IMR-90 (cell line): ENCODE results near the gene DNAH8. TPM values are rescaled to one million over a fixed set of nuclear protein-coding genes. Genes with fewer than 3 reads are reported as not detected.

Experiments used
- ATAC-seq: fragments of 200-7000 bp; cut with Tn5 transposase; 2 replicates; pipeline ENCODE4 v1.9.1; 2020; ENCODE audit warnings: low read depth, mild to moderate bottlenecking, moderate library complexity
- BruUV-seq: library from RNA; stranded (reverse); fragments of 400-500 nt; replicated peaks from 2 replicates; lab custom pipeline; 2021; lab: Mats Ljungman, UMichigan
- CTCF ChIA-PET: fragments of 300-600 bp; formaldehyde crosslinking; extraction: SDS; loops from one replicate; lab custom pipeline; 2021; ENCODE audit warnings: antibody characterized with exemption; lab: Yijun Ruan, JAX
- POLR2A ChIA-PET: fragments of 300-600 bp; sonication (Branson Sonifier 250); formaldehyde crosslinking; loops from one replicate; lab custom pipeline; 2022; ENCODE audit warnings: antibody characterized with exemption; ENCODE audit not compliant: unreplicated experiment; lab: Charles Lee
- DNase-seq: peaks from one replicate; pipeline ENCODE4 v3.0.0; 2013
- H2AFZ ChIP-seq: replicated peaks from 2 replicates; pipeline ENCODE3; 2013; ENCODE audit warnings: low read length, mild to moderate bottlenecking; ENCODE audit not compliant: poor library complexity
- H2AK5ac ChIP-seq: 2 replicates; pipeline ENCODE4 v1.6.1; 2013; ENCODE audit warnings: low read depth, low read length, inconsistent platforms
- H2AK9ac ChIP-seq: replicated peaks from 2 replicates; pipeline ENCODE3; 2013; ENCODE audit warnings: mild to moderate bottlenecking, low read depth, low read length, moderate library complexity; ENCODE audit not compliant: poor library complexity
- H2BK120ac ChIP-seq: 2 replicates; pipeline ENCODE4 v1.6.1; 2013; ENCODE audit warnings: low read depth, low read length, inconsistent platforms
- H2BK15ac ChIP-seq: 3 replicates; pipeline ENCODE4 v1.6.1; 2013; ENCODE audit warnings: low read depth, low read length, inconsistent platforms
- H2BK20ac ChIP-seq: 2 replicates; pipeline ENCODE4 v1.6.1; 2013; ENCODE audit warnings: low read depth, mild to moderate bottlenecking, inconsistent platforms, low read length, moderate library complexity
- H2BK5ac ChIP-seq: 2 replicates; pipeline ENCODE4 v1.6.1; 2013; ENCODE audit warnings: mild to moderate bottlenecking, low read depth, low read length, inconsistent platforms; ENCODE audit not compliant: poor library complexity, severe bottlenecking
- H3K14ac ChIP-seq: replicated peaks from 2 replicates; pipeline ENCODE4 v1.6.1; 2013; ENCODE audit warnings: low read depth, low read length, inconsistent platforms
- H3K18ac ChIP-seq: 2 replicates; pipeline ENCODE4 v1.6.1; 2013; ENCODE audit warnings: low read depth, low read length, control low read depth
- H3K23ac ChIP-seq: 2 replicates; pipeline ENCODE4 v1.6.1; 2013; ENCODE audit warnings: low read depth, low read length, inconsistent platforms
- H3K27ac ChIP-seq: 2 replicates; pipeline ENCODE4 v1.5.1; 2013; ENCODE audit warnings: mild to moderate bottlenecking, control low read depth, low read length; ENCODE audit not compliant: insufficient read depth
- H3K27me3 ChIP-seq: 2 replicates; pipeline ENCODE4 v1.6.1; 2013; ENCODE audit warnings: low read length; ENCODE audit not compliant: control insufficient read depth, insufficient read depth
- H3K36me3 ChIP-seq: 2 replicates; pipeline ENCODE4 v1.6.1; 2013; ENCODE audit warnings: low read length, mixed read lengths; ENCODE audit not compliant: control insufficient read depth, insufficient read depth
- H3K4ac ChIP-seq: 2 replicates; pipeline ENCODE4 v1.6.1; 2013; ENCODE audit warnings: low read depth, low read length, inconsistent platforms
- H3K4me1 ChIP-seq: 2 replicates; pipeline ENCODE4 v1.6.1; 2013; ENCODE audit warnings: low read length, mixed read lengths; ENCODE audit not compliant: control insufficient read depth, insufficient read depth
- H3K4me2 ChIP-seq: 2 replicates; pipeline ENCODE4 v1.6.1; 2013; ENCODE audit warnings: low read depth, mild to moderate bottlenecking, control low read depth, low read length, moderate library complexity
- H3K4me3 ChIP-seq: 2 replicates; pipeline ENCODE4 v1.5.1; 2013; ENCODE audit warnings: low read depth, mild to moderate bottlenecking, control low read depth, low read length, moderate library complexity; ENCODE audit not compliant: insufficient read depth
- H3K56ac ChIP-seq: 2 replicates; pipeline ENCODE4 v1.6.1; 2013; ENCODE audit warnings: low read length, inconsistent platforms; ENCODE audit not compliant: insufficient read depth; ENCODE audit errors: extremely low read depth
- H3K79me1 ChIP-seq, 2 experiments: 2 replicates each; pipeline ENCODE4 v1.6.1; 2013; ENCODE audit warnings: low read length in 2 of 2, inconsistent platforms in 1 of 2, low read depth in 1 of 2
- H3K9ac ChIP-seq: 2 replicates; pipeline ENCODE4 v1.6.1; 2013; ENCODE audit warnings: low read depth, low read length, control low read depth
- H3K9me1 ChIP-seq: 2 replicates; pipeline ENCODE4 v1.6.1; 2013; ENCODE audit warnings: low read length, inconsistent platforms; ENCODE audit not compliant: insufficient read depth
- H3K9me3 ChIP-seq: 2 replicates; pipeline ENCODE4 v1.6.1; 2013; ENCODE audit warnings: low read length; ENCODE audit not compliant: control insufficient read depth, insufficient read depth
- H4K20me1 ChIP-seq: 2 replicates; pipeline ENCODE4 v1.6.1; 2013; ENCODE audit warnings: low read length, inconsistent platforms; ENCODE audit not compliant: insufficient read depth
- H4K5ac ChIP-seq: 2 replicates; pipeline ENCODE4 v1.6.1; 2013; ENCODE audit warnings: mild to moderate bottlenecking, low read depth, low read length, control low read depth
- H4K8ac ChIP-seq, 2 experiments: 2 replicates each; pipeline ENCODE4 v1.6.1; 2013; ENCODE audit warnings: low read depth in 2 of 2, low read length in 2 of 2, control low read depth in 1 of 2, inconsistent platforms in 1 of 2
- H4K91ac ChIP-seq: 2 replicates; pipeline ENCODE4 v1.6.1; 2013; ENCODE audit warnings: low read depth, low read length, inconsistent platforms; ENCODE audit not compliant: insufficient read depth
- BHLHE40 ChIP-seq: fragments of 150-350 bp; IDR thresholded peaks from 2 replicates; pipeline ENCODE4 v1.6.1; 2016; ENCODE audit warnings: mild to moderate bottlenecking, low read depth, low read length
- FOS ChIP-seq: fragments of 150-350 bp; IDR thresholded peaks from 2 replicates; pipeline ENCODE4 v1.6.1; 2016; ENCODE audit warnings: low read depth, low read length
- MAZ ChIP-seq: IDR thresholded peaks from 2 replicates; pipeline ENCODE4 v1.6.1; 2012; ENCODE audit warnings: low read depth, mild to moderate bottlenecking, low read length, improper control_type of control experiment, moderate library complexity, borderline replicate concordance
- WGBS, 2 experiments: methylation state at CpG; one replicate each; pipeline versions ENCODE4 v1.1.5 to v1.1.7; 2013; ENCODE audit warnings: missing lambda C conversion rate in 2 of 2; ENCODE audit not compliant: insufficient read length in 1 of 2; ENCODE audit errors: extremely low coverage in 2 of 2; 5-methylcytosine and 5-hydroxymethylcytosine counted together
- dilution Hi-C: fragments of 300-500 bp; cut with HindIII; formaldehyde crosslinking; loops from one replicate; pipeline ENCODE4 v1.14.3; 2018; ENCODE audit warnings: low sequenced_read_pairs; ENCODE audit not compliant: unreplicated experiment
- in situ Hi-C: fragments of 300-500 bp; cut with MboI; formaldehyde crosslinking; loops from 3 replicates; pipeline ENCODE4 v1.14.3; 2019; ENCODE audit warnings: low sequenced_read_pairs, inconsistent platforms, mixed read lengths
- intact Hi-C: fragments of 100-400 bp; cut with micrococcal nuclease; formaldehyde crosslinking; loops from 2 replicates; pipeline ENCODE4 v1.10.0; 2022
- polyA plus RNA-seq, 3 experiments: library from polyadenylated mRNA; depleted of rRNA; stranded (reverse); fragments of >200 nt; gene quantifications; 2 replicates each; pipeline ENCODE4 v1.2.3, GENCODE V29; 2012; ENCODE audit warnings: low replicate concordance in 1 of 3
- total RNA-seq: library from RNA; depleted of rRNA; stranded (reverse); fragments of >200 nt; gene quantifications from 2 replicates; pipeline ENCODE4 v1.2.3, GENCODE V29; 2012
- TF ChIP-seq, protein P1 (sequence below): fragments of 150-350 bp; IDR thresholded peaks from 2 replicates; pipeline ENCODE4 v1.6.1; 2017; ENCODE audit warnings: mild to moderate bottlenecking, antibody characterized with exemption, low read length, low read depth

DNAH8 gene
- total and polyA plus RNA-seq, 2 of the 4 experiments (the other 2 are of a cell fraction), result not detected

DNA sequence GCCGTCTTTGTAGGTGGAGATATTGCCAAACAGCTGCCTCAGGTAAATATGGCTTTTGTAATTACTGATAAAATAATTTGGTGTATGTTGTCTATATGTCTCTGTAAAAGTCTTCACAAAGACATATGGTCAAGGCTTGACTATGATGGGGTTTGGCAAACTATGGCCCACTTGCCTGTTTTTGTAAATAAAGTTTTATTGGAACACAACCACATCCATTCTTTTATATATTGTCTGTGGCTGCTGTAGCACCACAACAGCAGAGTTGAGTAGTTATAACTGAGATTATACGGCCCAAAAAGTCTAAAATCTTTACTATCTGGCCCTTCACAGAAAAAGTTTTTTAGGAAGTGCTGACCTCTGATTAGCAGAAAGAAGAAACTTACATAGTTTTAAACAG, 133.6 kb downstream of the DNAH8 start:
- Histone ChIP-seq H3K9me3 (no peaks in the 10 kb centered on the region), H3K18ac (no peak overlapping the region), H3K4me1 (no peaks in the 10 kb centered on the region), H2AFZ (no peak overlapping the region), H3K4ac (no peak overlapping the region), H3K79me1 (no peaks in the 10 kb centered on the region), H3K14ac (no peak overlapping the region), H3K9me1 (no peaks in the 10 kb centered on the region), H4K5ac (no peak overlapping the region), H4K91ac (no peak overlapping the region), H3K4me2 (no peak overlapping the region), H2BK120ac (no peak overlapping the region), H3K23ac (no peak overlapping the region), H3K27ac (no peak overlapping the region), H2AK9ac (no peak overlapping the region), H3K9ac (no peak overlapping the region), H4K8ac (no peak overlapping the region), H3K27me3 (peaks cover 1% of the 10 kb centered on the region), H3K36me3 (no peaks in the 10 kb centered on the region), H2BK20ac (no peak overlapping the region), H2BK5ac (no peak overlapping the region), H4K20me1 (no peaks in the 10 kb centered on the region), H3K4me3 (no peak overlapping the region), H3K56ac (no peak overlapping the region), H2BK15ac (no peak overlapping the region), H2AK5ac (no peak overlapping the region)
- TF ChIP-seq BHLHE40 (no peak), FOS (no peak), MAZ (no peak)
- TF ChIP-seq, protein P1, sequence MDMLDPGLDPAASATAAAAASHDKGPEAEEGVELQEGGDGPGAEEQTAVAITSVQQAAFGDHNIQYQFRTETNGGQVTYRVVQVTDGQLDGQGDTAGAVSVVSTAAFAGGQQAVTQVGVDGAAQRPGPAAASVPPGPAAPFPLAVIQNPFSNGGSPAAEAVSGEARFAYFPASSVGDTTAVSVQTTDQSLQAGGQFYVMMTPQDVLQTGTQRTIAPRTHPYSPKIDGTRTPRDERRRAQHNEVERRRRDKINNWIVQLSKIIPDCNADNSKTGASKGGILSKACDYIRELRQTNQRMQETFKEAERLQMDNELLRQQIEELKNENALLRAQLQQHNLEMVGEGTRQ, result no peak
- DNase-seq, result no peak
- dilution Hi-C loops (no loop called here), in situ Hi-C loops (no loop called here), intact Hi-C loops (no loop called here)
- CTCF ChIA-PET, result no interaction called here
- WGBS, 2 experiments, result no CpG with 5 or more reads among the region's 2 CpGs
- no TSS peak for BruUV-seq
- no peak for ATAC-seq
- POLR2A ChIA-PET, result no interaction called here
